WTC11 (cell line): Measurements from ENCODE around the gene TM4SF18.

Experiments used
- ATF1 ChIP-seq: sonication (generic); formaldehyde crosslinking; IDR thresholded peaks from 2 replicates; pipeline ENCODE4 v1.8.1; 2023; ENCODE audit warnings: mild to moderate bottlenecking, moderate library complexity, missing genetic modification reagents
- CTCF ChIP-seq: fragments of 200-600 bp; IDR thresholded peaks from 2 replicates; pipeline ENCODE4 v1.8.0; 2022; ENCODE audit warnings: antibody characterized with exemption
- ESRRA ChIP-seq: sonication (generic); formaldehyde crosslinking; IDR thresholded peaks from 2 replicates; pipeline ENCODE4 v1.8.1; 2022; ENCODE audit warnings: mild to moderate bottlenecking, missing genetic modification reagents, borderline replicate concordance
- HMGXB4 ChIP-seq: sonication (generic); formaldehyde crosslinking; IDR thresholded peaks from 2 replicates; pipeline ENCODE4 v1.8.1; 2023; ENCODE audit warnings: mild to moderate bottlenecking, moderate library complexity, missing genetic modification reagents
- MXD4 ChIP-seq: fragments of 250-450 bp; sonication (Bioruptor Pico); IDR thresholded peaks from 2 replicates; pipeline ENCODE4 v1.8.0; 2021; ENCODE audit warnings: mild to moderate bottlenecking, moderate library complexity, borderline replicate concordance

DNA sequence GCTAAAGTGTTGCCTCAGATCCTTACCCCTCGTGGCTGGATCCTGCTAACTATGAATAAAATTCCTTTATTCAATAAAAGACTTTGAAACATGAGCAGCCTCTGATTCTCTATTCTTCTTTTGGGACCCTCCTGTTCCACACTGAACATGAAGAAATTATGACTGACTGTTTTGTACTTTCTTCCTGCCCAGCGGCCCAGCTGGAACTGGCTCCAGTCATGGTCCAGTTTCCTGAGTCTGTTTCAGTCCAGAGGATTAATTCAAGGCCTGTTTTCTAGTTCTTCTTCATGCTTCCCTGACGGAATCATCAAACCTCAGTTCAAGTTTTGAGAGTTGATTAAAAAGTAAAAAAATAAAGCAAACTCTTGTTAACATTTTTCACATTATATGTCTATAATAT is 59.2 kb downstream of the TM4SF18 start:
- TF ChIP-seq ESRRA (CRISPR knock-in tag), result no peak
- no peak for TF ChIP-seq CTCF
- no peak for TF ChIP-seq ATF1 (CRISPR knock-in tag)
- TF ChIP-seq HMGXB4, result no peak
- TF ChIP-seq MXD4, result no peak
